HG03460 (cell line): Measurements from ENCODE around the gene PDZRN3.

Source experiments
- ATAC-seq: cut with Tn5 transposase; IDR thresholded peaks from one replicate; pipeline ENCODE4 v1.9.1; 2021; ENCODE audit not compliant: unreplicated experiment

The PDZRN3 gene

GRCh38 chr3:73624821-73625665, at the start of gene PDZRN3:
Gene PDZRN3, minus strand, starts transcription at chr3:73624941.
- no peak for ATAC-seq

- no peak for ATAC-seq
These were observed 49.5 kb upstream of the PDZRN3 start for GRCh38 chr3:73674280-73674679.

- no peak for ATAC-seq
These were observed 44.5 kb upstream of the PDZRN3 start for GRCh38 chr3:73669260-73669659.

GRCh38 chr3:73668391-73668790, 43.6 kb upstream of the PDZRN3 start:
- ATAC-seq: no peak

- ATAC-seq: no peak
These were observed 43.1 kb upstream of the PDZRN3 start for GRCh38 chr3:73667889-73668288.

GRCh38 chr3:73665286-73665685, 40.5 kb upstream of the PDZRN3 start:
- no peak for ATAC-seq

- ATAC-seq: no peak
These were observed 39.6 kb upstream of the PDZRN3 start for GRCh38 chr3:73664389-73664788.

- ATAC-seq: no peak
These were observed 38.8 kb upstream of the PDZRN3 start for GRCh38 chr3:73663495-73663894.

- ATAC-seq: no peak
These were observed 36.5 kb upstream of the PDZRN3 start for GRCh38 chr3:73661265-73661664.

GRCh38 chr3:73658227-73658626, 33.5 kb upstream of the PDZRN3 start:
- no peak for ATAC-seq

- ATAC-seq: no peak
These were observed 32.4 kb upstream of the PDZRN3 start for GRCh38 chr3:73657186-73657585.

GRCh38 chr3:73656241-73656890, 31.6 kb upstream of the PDZRN3 start:
- ATAC-seq: no peak

GRCh38 chr3:73655197-73655596, 30.5 kb upstream of the PDZRN3 start:
- ATAC-seq: no peak

- ATAC-seq: no peak
These were observed 29.1 kb upstream of the PDZRN3 start for GRCh38 chr3:73653877-73654276.

GRCh38 chr3:73653351-73653750, 28.6 kb upstream of the PDZRN3 start:
- ATAC-seq: no peak

- ATAC-seq: no peak
These were observed 28.2 kb upstream of the PDZRN3 start for GRCh38 chr3:73652896-73653295.

- no peak for ATAC-seq
These were observed 12.3 kb upstream of the PDZRN3 start for GRCh38 chr3:73637042-73637441.

GRCh38 chr3:73635254-73635653, 10.5 kb upstream of the PDZRN3 start:
- ATAC-seq: no peak

GRCh38 chr3:73633916-73634344, 9.2 kb upstream of the PDZRN3 start:
- no peak for ATAC-seq

- no peak for ATAC-seq
These were observed 8.7 kb upstream of the PDZRN3 start for GRCh38 chr3:73633453-73633852.

GRCh38 chr3:73626106-73626505, 1.4 kb upstream of the PDZRN3 start:
- ATAC-seq: no peak

- ATAC-seq: no peak
These were observed 522 bp downstream of the PDZRN3 start for GRCh38 chr3:73624017-73624820.
